ENCODE measurements around the gene PHACTR1. TPM values are rescaled to one million over a fixed set of nuclear protein-coding genes. Genes with fewer than 3 reads are reported as not detected.

The PHACTR1 gene
- total and polyA plus RNA-seq, 12 donors, result 6.3 to 150 (median 79.9) TPM

DNA sequence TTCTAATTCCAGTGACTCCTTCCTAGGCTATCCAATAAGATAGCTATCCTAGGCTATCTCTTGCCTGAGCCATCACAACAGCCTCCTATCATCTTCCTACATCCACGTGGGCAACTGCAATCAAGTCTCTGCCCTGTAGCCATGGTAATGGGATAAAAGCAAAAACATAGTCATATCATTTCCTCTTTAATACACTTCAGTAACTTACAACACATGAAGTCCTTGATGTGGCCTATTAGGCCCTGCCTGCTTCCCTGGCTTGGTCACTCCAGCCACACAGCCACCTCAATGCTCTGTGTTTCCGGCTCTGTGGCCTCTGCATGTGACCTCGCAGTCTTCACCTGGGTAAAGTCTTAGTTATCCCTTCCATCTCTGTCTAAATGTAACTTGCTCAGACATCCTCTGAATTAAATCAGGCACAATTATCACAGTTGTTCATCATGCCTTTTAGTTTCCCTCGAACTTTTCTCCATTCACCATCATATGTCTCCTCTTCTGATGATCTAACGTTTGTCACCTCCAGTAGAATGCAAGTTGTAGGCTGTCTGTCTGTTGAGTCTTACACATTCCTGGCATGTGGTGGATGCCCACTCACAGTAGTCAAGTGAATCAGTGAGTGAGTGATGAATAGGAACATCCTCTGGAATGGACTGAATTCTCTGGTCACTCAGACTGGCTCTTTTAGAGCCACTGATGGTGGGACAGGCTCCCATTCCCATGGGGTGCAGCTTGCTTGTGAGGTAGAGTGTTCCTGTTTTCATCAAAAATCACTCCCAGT, 382.4 kb downstream of the PHACTR1 start:
- Histone ChIP-seq H3K4me3 (no peak overlapping the region), H3K27ac (no peak overlapping the region), H3K9me3 (no peaks in the 10 kb centered on the region), H3K4me1 (peaks cover 0 to 59% (median 24%) of the 10 kb centered on the region in 9 donors), H3K27me3 (no peaks in the 10 kb centered on the region), H3K36me3 (no peaks in the 10 kb centered on the region)
- ATAC-seq (peak in 1 of 8 donors; percentile 34), DNase-seq (no peak)
- WGBS, 2 donors, result 67 to 79% methylated on average over 5 of the region's 5 CpGs
- TF ChIP-seq, protein P1, sequence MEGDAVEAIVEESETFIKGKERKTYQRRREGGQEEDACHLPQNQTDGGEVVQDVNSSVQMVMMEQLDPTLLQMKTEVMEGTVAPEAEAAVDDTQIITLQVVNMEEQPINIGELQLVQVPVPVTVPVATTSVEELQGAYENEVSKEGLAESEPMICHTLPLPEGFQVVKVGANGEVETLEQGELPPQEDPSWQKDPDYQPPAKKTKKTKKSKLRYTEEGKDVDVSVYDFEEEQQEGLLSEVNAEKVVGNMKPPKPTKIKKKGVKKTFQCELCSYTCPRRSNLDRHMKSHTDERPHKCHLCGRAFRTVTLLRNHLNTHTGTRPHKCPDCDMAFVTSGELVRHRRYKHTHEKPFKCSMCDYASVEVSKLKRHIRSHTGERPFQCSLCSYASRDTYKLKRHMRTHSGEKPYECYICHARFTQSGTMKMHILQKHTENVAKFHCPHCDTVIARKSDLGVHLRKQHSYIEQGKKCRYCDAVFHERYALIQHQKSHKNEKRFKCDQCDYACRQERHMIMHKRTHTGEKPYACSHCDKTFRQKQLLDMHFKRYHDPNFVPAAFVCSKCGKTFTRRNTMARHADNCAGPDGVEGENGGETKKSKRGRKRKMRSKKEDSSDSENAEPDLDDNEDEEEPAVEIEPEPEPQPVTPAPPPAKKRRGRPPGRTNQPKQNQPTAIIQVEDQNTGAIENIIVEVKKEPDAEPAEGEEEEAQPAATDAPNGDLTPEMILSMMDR (IDR thresholded peaks at IDR 0.05), result no peak
- intact Hi-C loops (cut with DNase I), result no loop called here

DNA sequence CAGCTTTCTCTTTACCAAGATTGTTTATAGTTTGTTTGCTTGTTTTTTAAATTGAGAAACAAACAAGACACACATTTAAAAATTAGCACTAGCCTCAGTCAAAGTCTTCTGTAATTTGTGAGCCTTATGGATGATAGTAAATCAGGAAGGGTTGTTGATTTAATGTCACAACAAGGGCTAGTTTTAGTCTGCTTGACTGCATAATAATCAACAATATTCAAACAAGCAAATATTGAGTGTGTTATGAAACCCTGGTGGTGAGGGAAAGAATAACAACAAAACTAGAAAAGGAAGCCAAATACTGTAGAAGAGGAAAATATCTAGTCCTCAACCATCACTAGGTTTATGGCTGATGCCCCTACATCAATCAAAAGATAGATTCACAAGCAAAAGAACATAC, 383.2 kb downstream of the PHACTR1 start:
- intact Hi-C loops (cut with DNase I), result no loop called here

DNA sequence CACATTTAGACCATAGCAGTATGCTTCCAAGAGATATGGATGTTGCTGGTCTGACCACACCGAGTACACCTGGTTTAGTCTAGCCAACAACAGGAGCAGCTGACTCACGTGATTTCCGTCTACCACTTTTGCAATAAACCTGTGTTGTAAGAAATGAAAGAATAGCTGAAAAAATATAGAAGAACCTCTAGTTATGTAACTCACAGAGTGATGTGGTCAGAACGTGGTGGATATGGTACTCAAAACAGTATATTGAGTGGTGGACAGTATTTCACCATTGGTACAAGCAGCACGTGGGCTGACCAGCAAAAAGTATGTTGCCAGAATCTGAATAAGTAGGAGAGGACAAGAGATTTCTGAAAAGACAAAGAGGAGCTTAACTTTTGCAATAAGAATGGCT, 384.8 kb downstream of the PHACTR1 start:
- WGBS, 2 donors, result 90 to 93% methylated on average over 5 of the region's 5 CpGs
- TF ChIP-seq, protein P1 (IDR thresholded peaks at IDR 0.05), result no peak
- Histone ChIP-seq H3K27ac (no peak overlapping the region), H3K9me3 (no peaks in the 10 kb centered on the region), H3K36me3 (no peaks in the 10 kb centered on the region), H3K4me3 (no peak overlapping the region), H3K27me3 (no peaks in the 10 kb centered on the region), H3K4me1 (peaks cover 0 to 42% (median 16%) of the 10 kb centered on the region in 9 donors)
- intact Hi-C loops (cut with DNase I), result no loop called here
- no peak for DNase-seq
- no peak for ATAC-seq

More for the DNA sequence above, 383.2 kb downstream of the PHACTR1 start:
- ATAC-seq, result no peak
- Histone ChIP-seq H3K4me1 (peaks cover 0 to 55% (median 23%) of the 10 kb centered on the region in 9 donors), H3K27ac (no peak overlapping the region), H3K27me3 (no peaks in the 10 kb centered on the region), H3K36me3 (no peaks in the 10 kb centered on the region), H3K4me3 (no peak overlapping the region), H3K9me3 (no peaks in the 10 kb centered on the region)
- no peak for DNase-seq
- TF ChIP-seq, protein P1 (IDR thresholded peaks at IDR 0.05), result peak in 2 of 9 donors; percentile 12 to 17

DNA sequence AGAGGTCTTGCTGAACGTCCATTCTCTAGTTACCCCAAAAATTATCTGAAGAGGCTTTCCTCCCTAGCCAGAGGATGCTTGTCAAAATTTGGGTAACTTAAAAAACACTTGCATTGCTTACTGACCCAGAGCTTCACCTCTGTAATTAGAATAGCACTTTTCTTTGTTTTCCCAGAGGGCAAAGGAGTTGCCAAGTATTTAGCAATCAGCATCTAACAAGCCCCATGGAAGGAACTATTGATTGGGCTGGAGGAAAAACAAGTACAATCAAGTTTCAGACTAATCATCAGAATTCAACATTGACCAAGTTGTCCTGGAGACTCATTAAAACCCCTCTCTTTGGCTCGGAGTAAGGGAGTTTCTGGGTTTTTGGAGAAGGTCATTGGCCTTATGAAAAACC, 385.4 kb downstream of the PHACTR1 start:
- DNase-seq (no peak), ATAC-seq (no peak)
- intact Hi-C loops (cut with DNase I), result no loop called here
- H3K27ac ChIP-seq, result no peak overlapping the region
- 45 to 46% methylated on average over 2 of the region's 2 CpGs for WGBS, 2 donors
- H3K36me3 ChIP-seq, result no peaks in the 10 kb centered on the region
- H3K4me1 ChIP-seq, result peaks cover 0 to 36% (median 14%) of the 10 kb centered on the region in 9 donors
- H3K4me3 ChIP-seq, result no peak overlapping the region
- no peaks in the 10 kb centered on the region for H3K27me3 ChIP-seq
- H3K9me3 ChIP-seq, result no peaks in the 10 kb centered on the region
- TF ChIP-seq, protein P1 (IDR thresholded peaks at IDR 0.05), result no peak
